ENCODE results near the gene LRRC56.

The LRRC56 gene

GRCh38 chr11:541433-541885 is 4.1 kb downstream of the LRRC56 start:
- no peak for DNase-seq

DNA sequence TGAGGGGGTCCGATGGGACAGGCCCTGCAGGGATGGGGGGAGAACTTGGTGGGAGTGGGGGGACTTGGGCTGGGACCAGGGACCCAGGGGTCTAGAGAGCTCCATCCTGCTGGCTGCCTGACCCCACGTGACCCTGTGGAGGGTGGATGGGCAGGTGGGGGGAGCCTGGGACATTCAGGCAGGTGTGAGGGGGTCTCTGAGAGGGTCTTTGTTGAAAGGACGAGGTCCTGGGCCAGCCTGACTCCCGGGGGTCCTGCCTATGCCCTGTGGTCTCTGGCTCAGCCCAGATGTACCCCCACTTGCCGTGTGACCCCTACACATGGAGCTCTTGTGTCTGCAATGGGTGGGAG is 7.5 kb downstream of the LRRC56 start:
- no peak for DNase-seq

GRCh38 chr11:545171-545570 is 7.8 kb downstream of the LRRC56 start:
- no peak for DNase-seq

DNA sequence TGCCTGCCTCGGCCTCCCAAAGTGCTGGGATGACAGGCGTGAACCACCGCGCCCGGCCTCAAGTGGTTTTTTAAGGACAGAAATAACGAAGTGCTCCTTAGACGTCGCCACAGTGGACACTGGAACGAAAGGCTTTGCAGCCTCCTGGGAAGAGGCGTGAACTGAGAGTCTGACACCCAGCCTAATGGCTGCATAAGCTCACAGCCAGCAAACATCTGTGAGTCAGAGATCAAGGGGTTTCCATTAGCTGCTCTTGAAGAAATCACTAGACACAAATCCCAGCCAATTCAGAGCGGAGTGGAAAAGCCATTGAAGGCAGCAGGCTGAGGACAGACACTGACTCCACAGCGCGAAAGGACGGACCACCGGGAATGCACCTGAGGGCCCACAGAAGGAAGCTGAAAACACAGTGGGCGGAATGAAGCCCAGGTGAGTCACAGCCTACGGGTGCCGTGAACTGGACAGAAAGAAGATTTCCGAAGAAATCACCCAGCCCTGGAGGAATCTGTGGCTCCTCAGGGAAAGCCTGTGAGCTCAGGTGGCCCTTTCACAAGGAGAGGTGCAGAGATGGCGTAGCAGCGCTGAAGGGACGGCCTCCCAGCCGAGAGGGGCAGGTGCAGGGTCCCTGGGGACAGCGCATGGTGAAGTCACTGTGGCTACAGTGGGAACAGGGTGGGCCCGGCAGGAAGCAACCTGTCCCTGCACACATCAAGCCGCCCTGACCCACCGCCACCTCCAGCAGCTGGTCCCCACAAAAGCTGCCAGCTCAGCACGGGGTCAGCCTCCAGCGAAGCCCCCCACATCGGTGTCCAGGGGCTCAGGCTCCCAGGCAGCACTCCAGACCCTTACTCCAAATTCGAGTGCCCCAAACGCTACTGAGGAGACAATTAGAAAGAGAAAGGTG is 11.6 kb downstream of the LRRC56 start:
- DNase-seq: no peak

DNA sequence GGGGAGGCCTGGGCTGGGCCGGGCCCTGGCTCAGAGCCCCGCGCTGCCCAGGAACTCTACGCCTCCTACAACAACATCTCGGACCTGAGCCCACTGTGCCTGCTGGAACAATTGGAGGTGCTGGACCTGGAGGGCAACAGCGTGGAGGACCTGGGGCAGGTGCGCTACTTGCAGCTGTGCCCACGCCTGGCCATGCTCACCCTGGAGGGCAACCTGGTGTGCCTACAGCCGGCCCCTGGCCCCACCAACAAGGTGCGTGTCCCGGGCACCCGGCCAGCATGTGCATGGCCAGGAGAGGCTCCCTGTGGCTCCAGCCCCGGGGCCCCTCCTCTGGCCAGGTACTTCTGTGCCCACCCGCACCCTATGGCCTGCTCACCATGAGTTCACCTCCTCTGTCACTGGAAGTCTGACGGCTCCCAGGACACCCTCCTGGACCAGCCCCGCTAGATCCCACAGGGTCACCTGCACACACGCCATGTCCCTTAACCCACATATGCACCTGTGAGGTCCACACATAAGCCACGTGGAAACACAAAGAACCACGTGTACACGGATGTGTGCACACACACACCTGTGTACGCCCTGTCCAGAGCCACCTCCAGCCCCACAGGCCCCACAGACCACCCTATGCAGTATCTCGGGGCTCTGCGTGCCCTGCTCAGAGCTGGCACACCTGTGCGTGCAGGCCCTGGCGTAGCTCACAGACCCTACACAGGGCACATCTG is 12.9 kb downstream of the LRRC56 start:
- DNase-seq: no peak

DNA sequence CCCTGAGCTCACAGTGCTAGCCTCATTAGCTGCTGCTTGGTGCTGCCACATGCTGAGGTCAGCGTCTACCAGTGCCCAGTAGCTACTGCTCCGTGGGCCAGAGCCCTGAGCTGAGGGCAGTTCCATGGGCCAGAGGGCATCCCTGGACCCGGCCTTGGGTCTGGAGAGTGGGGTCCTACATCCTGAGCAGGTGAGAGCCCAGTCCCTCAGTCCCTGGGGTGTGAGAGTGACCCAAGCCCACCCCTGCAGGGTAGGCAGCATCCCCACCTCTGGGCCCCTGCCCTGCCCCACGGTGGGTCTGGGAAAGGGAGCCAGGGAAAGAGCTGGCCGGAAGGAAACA is 13.4 kb downstream of the LRRC56 start:
- DNase-seq: no peak

- DNase-seq: no peak
These were observed 13.8 kb downstream of the LRRC56 start for GRCh38 chr11:551131-551530.

DNA sequence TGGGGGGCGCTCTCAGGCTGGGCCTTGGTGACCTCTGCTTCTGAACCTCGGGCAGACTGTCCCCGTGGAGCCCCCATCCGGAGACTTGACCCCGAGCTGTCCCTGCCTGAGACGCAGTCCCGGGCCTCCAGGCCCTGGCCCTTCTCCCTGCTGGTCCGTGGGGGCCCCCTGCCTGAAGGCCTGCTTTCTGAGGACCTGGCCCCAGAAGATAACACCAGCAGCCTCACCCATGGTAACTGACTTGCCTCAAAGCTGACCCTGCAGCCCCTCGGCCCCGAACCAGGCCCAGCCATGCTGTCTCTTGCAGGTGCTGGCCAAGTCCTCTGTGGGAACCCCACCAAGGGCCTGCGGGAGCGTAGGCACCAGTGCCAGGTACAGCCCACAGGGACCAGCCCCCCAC is 14.3 kb downstream of the LRRC56 start:
- no peak for DNase-seq

DNA sequence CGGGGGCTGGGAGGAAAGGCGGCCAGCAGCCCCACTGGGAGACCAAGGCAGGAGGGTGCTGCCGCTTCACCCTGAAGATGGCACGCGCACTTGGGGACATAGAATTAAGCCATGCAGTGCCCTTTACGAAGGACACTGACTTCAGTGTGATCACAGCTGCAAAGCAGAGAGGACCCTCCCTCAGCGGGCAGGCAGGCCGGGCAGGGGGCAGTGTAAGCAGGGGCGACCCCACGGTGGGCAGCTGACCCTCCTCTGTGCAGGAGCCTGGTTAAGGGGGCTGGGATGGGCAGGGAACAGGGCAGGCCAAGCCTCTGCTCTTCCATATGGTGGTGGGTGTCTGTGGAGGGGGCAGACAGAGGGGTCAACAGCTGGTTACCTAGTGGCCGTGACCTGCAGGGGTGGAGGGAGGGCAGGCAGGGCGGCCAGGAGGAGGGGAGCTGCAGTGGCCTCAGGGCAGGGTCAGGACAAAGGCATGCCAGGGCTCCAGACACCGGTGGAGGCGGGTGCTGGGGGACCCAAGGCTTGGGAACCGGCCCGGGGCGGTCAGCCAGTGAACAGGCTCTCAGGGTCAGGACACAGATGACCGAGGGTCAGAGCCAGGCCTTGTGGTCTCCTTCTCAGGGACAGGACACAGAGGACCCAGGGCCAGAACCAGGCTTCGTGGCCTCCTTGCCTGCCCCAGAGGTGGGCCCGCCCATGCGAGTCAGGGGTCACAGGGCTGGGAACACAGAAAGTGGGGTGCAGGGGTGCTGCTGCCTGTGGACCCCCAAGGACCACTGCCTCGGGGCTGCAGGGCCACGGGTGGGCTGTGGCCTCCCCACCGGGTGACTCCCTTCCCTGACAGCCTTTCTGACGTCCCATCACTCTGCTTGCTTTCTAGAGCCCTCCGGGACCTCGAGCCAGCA is 16.0 kb downstream of the LRRC56 start:
- no peak for DNase-seq

- no peak for DNase-seq
These were observed 16.6 kb downstream of the LRRC56 start for GRCh38 chr11:553988-554340.

GRCh38 chr11:554428-555226 is 17.3 kb downstream of the LRRC56 start:
- peak; percentile 23 for DNase-seq

DNA sequence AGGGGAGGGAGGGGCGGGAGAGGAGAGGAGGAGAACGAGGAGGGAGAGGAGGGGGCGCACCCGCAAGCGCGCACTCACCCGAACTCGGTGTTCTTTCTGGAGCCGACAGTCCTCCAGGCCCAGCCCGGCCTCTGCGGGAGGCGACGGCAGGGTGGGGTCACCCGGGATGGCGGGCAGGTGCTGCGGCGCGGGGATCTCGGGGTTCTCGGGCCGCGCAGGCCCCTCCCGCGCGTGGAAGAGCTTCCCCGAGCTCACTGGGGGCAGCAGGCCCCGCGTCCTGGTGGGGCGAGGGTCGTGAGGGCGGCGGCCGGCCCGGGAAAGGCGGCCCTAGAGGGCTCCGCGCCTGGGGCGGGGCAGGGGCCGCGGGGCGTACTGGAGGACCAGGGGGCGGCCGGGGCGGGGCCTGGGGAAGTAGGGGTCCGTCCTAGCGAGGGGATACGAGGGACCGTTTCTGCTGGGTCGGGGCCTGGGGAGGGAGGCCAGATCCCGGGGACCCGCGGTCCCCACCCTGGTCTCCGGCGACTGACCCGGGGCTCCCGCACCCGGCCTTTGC is 18.0 kb downstream of the LRRC56 start:
- DNase-seq: no peak

GRCh38 chr11:555780-556661 is 18.7 kb downstream of the LRRC56 start:
- no peak for DNase-seq

GRCh38 chr11:556662-557256 is 19.4 kb downstream of the LRRC56 start:
- DNase-seq: no peak

GRCh38 chr11:557328-558132 is 20.2 kb downstream of the LRRC56 start:
- DNase-seq: no peak

GRCh38 chr11:558503-558902 is 21.2 kb downstream of the LRRC56 start:
- DNase-seq: no peak

DNA sequence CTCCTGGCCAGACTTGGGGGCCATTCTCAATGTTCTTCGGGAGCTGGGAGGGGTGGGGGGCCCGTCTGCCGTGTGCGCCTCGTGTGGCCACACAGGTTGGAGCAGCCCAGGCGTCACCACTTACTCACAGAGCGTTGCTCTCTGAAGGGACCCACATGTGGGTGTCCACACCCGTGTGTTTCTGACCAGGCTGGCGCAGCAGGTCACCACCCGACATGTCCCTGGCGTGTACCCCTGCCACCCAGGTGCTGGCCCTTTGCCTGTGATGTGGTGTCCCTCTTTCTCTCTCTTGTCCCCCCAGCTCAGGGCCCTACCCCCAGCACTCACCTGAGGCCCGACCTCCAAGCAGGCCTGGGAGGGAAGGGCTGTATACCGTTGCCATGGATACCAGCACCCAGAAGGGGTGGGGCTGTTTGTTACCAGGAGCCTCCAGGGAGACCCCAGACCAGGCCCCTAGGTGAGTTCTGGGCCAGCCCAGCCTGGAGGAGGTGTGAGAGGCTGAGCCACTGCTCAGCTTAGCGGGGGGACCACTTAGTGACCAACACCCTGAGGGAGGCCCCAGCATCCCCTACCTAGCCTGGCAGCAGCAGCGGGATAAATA is 21.8 kb downstream of the LRRC56 start:
- no peak for DNase-seq

DNA sequence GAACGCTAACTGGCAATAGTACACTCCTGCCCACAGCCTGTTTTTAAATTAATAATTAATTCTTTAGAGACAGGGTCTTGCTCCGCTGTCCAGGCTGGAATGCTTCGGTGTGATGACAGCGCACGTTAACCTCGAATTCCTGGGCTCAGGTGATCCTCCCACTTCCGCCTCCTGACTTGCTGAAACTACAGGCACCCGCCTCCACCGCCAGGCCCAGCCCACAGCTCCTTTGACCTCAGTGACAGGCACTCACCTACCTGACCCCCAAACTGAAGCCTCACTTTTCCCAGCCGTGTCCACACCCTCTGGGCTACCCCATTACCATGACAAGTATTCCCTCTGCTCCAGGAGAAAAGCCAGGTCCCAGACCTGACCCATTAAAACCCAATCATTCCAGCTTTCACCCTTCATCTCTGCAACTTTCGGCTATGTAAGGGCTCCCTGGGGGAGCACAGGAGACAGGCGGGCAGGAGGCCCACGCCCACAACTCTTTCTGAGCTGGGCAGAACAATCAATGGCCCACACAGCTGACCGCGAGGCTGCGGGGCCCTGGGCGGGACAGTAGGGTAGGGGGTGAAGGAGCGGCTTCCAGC is 22.5 kb downstream of the LRRC56 start:
- DNase-seq: no peak

Measured in NCI-H1417 treated with DMSO at 0.1 percent for 48 hours (cell line).